GM23338 (cell line): ENCODE results near the gene SEPTIN3. TPM values are rescaled to one million over a fixed set of nuclear protein-coding genes. Genes with fewer than 3 reads are reported as not detected.

ENCODE experiments used
- ATAC-seq: fragments of 200-7000 bp; cut with Tn5 transposase; 3 replicates; pipeline ENCODE4 v1.9.1; 2020
- DNase-seq: peaks from one replicate; pipeline ENCODE4 v3.0.0-alpha.2; 2015; ENCODE audit warnings: low spot score
- H2AFZ ChIP-seq: fragments of 200-600 bp; sonication (generic); 2 replicates; pipeline ENCODE4 v1.8.0; 2016; ENCODE audit warnings: antibody characterized with exemption, mild to moderate bottlenecking, moderate library complexity
- H3F3A ChIP-seq: fragments of 200-600 bp; sonication (generic); replicated peaks from 2 replicates; pipeline ENCODE4 v1.8.0; 2017; ENCODE audit warnings: antibody characterized with exemption, mixed run types, low read depth
- H3K27ac ChIP-seq: fragments of 200-600 bp; sonication (generic); 2 replicates; pipeline ENCODE4 v1.6.1; 2016; ENCODE audit warnings: low read depth
- H3K27me3 ChIP-seq: fragments of 200-600 bp; sonication (generic); 2 replicates; pipeline ENCODE4 v1.8.0; 2016; ENCODE audit warnings: mild to moderate bottlenecking, mixed run types, moderate library complexity; ENCODE audit not compliant: insufficient read depth
- H3K36me3 ChIP-seq: fragments of 200-600 bp; sonication (generic); 2 replicates; pipeline ENCODE4 v1.8.0; 2016; ENCODE audit warnings: mild to moderate bottlenecking; ENCODE audit not compliant: insufficient read depth
- H3K4me1 ChIP-seq: fragments of 200-600 bp; sonication (generic); 2 replicates; pipeline ENCODE4 v1.8.0; 2016; ENCODE audit warnings: mild to moderate bottlenecking, moderate library complexity; ENCODE audit not compliant: insufficient read depth
- H3K4me2 ChIP-seq: fragments of 200-600 bp; sonication (generic); 2 replicates; pipeline ENCODE4 v1.7.1; 2017; ENCODE audit warnings: mixed run types
- H3K4me3 ChIP-seq: fragments of 200-600 bp; sonication (generic); 2 replicates; pipeline ENCODE4 v1.6.1; 2016; ENCODE audit warnings: mixed run types
- H3K79me2 ChIP-seq: fragments of 200-600 bp; sonication (generic); replicated peaks from 2 replicates; pipeline ENCODE4 v1.8.0; 2017; ENCODE audit warnings: mild to moderate bottlenecking; ENCODE audit not compliant: insufficient read depth
- H3K9me2 ChIP-seq: fragments of 200-600 bp; sonication (generic); 2 replicates; pipeline ENCODE4 v1.8.0; 2017; ENCODE audit not compliant: insufficient read depth
- H4K20me1 ChIP-seq: fragments of 200-600 bp; sonication (generic); replicated peaks from 2 replicates; pipeline ENCODE4 v1.8.0; 2017; ENCODE audit warnings: mild to moderate bottlenecking; ENCODE audit not compliant: insufficient read depth
- H3K27ac Mint-ChIP-seq: 2 replicates; pipeline ENCODE4 v1.8.0; 2020; ENCODE audit warnings: inconsistent platforms, mild to moderate bottlenecking, moderate library complexity, mixed read lengths
- H3K27me3 Mint-ChIP-seq: 3 replicates; pipeline ENCODE4 v1.8.0; 2022; ENCODE audit warnings: low read depth, mild to moderate bottlenecking, moderate library complexity, mixed read lengths, inconsistent platforms; ENCODE audit not compliant: insufficient read depth, poor library complexity
- H3K36me3 Mint-ChIP-seq: 3 replicates; pipeline ENCODE4 v1.8.0; 2021; ENCODE audit warnings: low read depth, mild to moderate bottlenecking, inconsistent platforms, moderate library complexity, mixed read lengths
- H3K4me1 Mint-ChIP-seq: 3 replicates; pipeline ENCODE4 v1.8.0; 2020; ENCODE audit warnings: mild to moderate bottlenecking, inconsistent platforms, mixed read lengths
- H3K4me3 Mint-ChIP-seq: 3 replicates; pipeline ENCODE4 v1.8.0; 2021; ENCODE audit warnings: moderate library complexity, mild to moderate bottlenecking, inconsistent platforms, mixed read lengths
- H3K9me3 Mint-ChIP-seq: 3 replicates; pipeline ENCODE4 v1.8.0; 2020; ENCODE audit warnings: moderate library complexity, mild to moderate bottlenecking, inconsistent platforms, mixed read lengths
- CTCF ChIP-seq, 2 experiments: fragments of 200-600 bp in 1 of 2; sonication (generic) in 1 of 2; conservative IDR thresholded peaks; 2 replicates each; pipeline versions ENCODE4 v1.5.1 to v1.6.1; 2016 to 2017; ENCODE audit warnings: antibody characterized with exemption in 2 of 2, low read depth in 2 of 2, mild to moderate bottlenecking in 2 of 2, moderate library complexity in 1 of 2
- ETS1 ChIP-seq: IDR thresholded peaks from 2 replicates; pipeline ENCODE4 v1.6.1; 2016; ENCODE audit warnings: antibody characterized with exemption
- EZH2 ChIP-seq: fragments of 200-600 bp; sonication (generic); IDR thresholded peaks from one replicate; pipeline ENCODE4 v1.8.0; 2017; ENCODE audit warnings: antibody characterized with exemption, mild to moderate bottlenecking, low read depth; ENCODE audit not compliant: unreplicated experiment
- EZH2phosphoT487 ChIP-seq: fragments of 200-600 bp; sonication (generic); IDR thresholded peaks from one replicate; pipeline ENCODE4 v1.8.1; 2018; ENCODE audit warnings: antibody characterized with exemption; ENCODE audit not compliant: unreplicated experiment
- JUNB ChIP-seq: IDR thresholded peaks from one replicate; pipeline ENCODE4 v1.6.1; 2016; ENCODE audit warnings: antibody characterized with exemption; ENCODE audit not compliant: unreplicated experiment
- ZNF114 ChIP-seq: fragments of 250-450 bp; sonication (Bioruptor Pico); IDR thresholded peaks from 2 replicates; pipeline ENCODE4 v1.5.0; 2020; ENCODE audit warnings: mild to moderate bottlenecking, moderate library complexity
- ZNF462 ChIP-seq: fragments of 250-450 bp; sonication (Bioruptor Pico); IDR thresholded peaks from 2 replicates; pipeline ENCODE4 v1.5.0; 2020; ENCODE audit warnings: mild to moderate bottlenecking, moderate library complexity
- polyA plus RNA-seq: library from polyadenylated mRNA; unstranded; fragments of >200 nt; fragmentation: Nextera tagmentation; extraction: Ambion mirVana; gene quantifications from 2 replicates; pipeline ENCODE4 v1.2.1, GENCODE V29; 2016
- total RNA-seq: library from RNA; depleted of rRNA; stranded (reverse); fragments of >200 nt; shearing (Covaris generic); gene quantifications from 2 replicates; pipeline ENCODE4 v1.2.3, GENCODE V29; 2014

Gene SEPTIN3
- total and polyA plus RNA-seq, 2 experiments from 2014 or later, result 16.4 to 28.4 TPM

- no peak for TF ChIP-seq ZNF462 (CRISPR knock-in tag)
- no peak for TF ChIP-seq EZH2
These were observed 1.4 kb downstream of the SEPTIN3 start (continued) for GRCh38 chr22:41970601-41971000.

GRCh38 chr22:41971431-41971830 is 2.2 kb downstream of the SEPTIN3 start:
- H3K4me1 Mint-ChIP-seq, result peaks cover 14% of the 10 kb centered on the region
- ATAC-seq (no peak), DNase-seq (no peak)
- Histone ChIP-seq H3K4me2 (no peak overlapping the region), H3K36me3 (no peaks in the 10 kb centered on the region), H3K27ac (no peak overlapping the region), H2AFZ (no peak overlapping the region), H4K20me1 (no peaks in the 10 kb centered on the region), H3K27me3 (peaks cover 30% of the 10 kb centered on the region), H3K4me3 (no peak overlapping the region), H3K79me2 (no peaks in the 10 kb centered on the region), H3K4me1 (no peaks in the 10 kb centered on the region; the same call in 1 of the 2 replicates), H3K9me2 (no peaks in the 10 kb centered on the region), H3F3A (0 out of 2 replicates have a peak, but pooled peaks cover 4% of the 10 kb centered on the region)
- H3K27ac Mint-ChIP-seq, result no peak overlapping the region
- H3K36me3 Mint-ChIP-seq, result no peaks in the 10 kb centered on the region
- peaks cover 35% of the 10 kb centered on the region for H3K27me3 Mint-ChIP-seq
- H3K9me3 Mint-ChIP-seq, result peaks cover 2% of the 10 kb centered on the region; the same call in 1 of the 3 replicates
- no peak overlapping the region for H3K4me3 Mint-ChIP-seq
- TF ChIP-seq ZNF462 (CRISPR knock-in tag) (no peak), ZNF114 (CRISPR knock-in tag) (no peak), CTCF (conservative IDR thresholded peaks at IDR 0.05; ENCODE audit: low read depth in 2 of 2) (no peak), ETS1 (no peak), EZH2phosphoT487 (no peak), JUNB (no peak)
